Measurements from ENCODE around the gene SND1.

Gene SND1

DNA sequence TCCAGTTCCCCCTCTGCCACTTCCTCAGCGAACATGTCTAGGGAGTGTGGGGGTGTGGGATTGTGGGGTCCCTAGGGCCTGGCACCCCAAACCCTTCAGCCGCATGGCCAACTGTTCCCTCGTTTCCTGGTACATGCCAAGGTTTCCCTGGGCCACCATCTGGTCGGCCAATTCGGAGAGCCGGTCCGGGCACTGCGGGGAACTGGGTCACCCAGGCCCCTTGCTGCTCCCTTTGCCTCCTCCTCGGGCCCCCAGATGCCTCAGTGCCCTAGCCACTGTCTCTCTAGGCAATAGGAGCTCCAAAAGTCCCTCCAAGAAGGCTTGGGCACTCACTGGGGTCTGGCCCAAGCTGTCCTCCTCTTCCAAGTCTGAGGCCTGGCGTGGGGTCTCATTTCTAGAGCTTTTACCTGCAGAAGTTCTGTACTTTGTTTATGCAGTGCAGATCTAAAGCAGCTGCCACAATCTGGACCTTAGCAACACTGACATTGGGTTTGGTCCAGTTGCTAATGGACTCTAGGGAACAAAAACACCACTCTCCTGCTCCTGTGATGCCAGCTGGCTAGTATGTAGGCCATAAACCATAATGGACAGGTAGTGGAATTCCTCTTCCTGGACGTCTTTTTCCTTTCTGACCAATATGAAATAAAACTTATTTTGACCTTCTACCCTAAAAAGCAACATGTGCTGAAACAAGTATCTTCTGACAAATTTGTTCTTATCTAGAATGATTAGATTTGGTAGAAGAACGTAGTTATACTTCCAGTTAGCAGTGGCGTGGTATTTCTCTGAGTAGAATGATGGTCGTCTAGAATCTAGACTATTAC lies 206.3 kb downstream of the SND1 start:
- no peak for DNase-seq (ENCODE audit: low spot score)
- Histone ChIP-seq H3K27ac (no peak overlapping the region), H3K4me3 (no peak overlapping the region)
- no peak for TF ChIP-seq CTCF (IDR thresholded peaks at IDR 0.05)

GRCh38 chr7:127858915-127859189 lies 206.9 kb downstream of the SND1 start:
- TF ChIP-seq CTCF (IDR thresholded peaks at IDR 0.05), result no peak
- H3K4me3 ChIP-seq, result no peak overlapping the region
- DNase-seq (ENCODE audit: low spot score), result no peak
- H3K27ac ChIP-seq, result no peak overlapping the region

- no peak for TF ChIP-seq CTCF (IDR thresholded peaks at IDR 0.05)
- no peak overlapping the region for H3K4me3 ChIP-seq
- no peak for DNase-seq (ENCODE audit: low spot score)
- H3K27ac ChIP-seq, result no peak overlapping the region
These were observed 207.3 kb downstream of the SND1 start for GRCh38 chr7:127859330-127859729.

DNA sequence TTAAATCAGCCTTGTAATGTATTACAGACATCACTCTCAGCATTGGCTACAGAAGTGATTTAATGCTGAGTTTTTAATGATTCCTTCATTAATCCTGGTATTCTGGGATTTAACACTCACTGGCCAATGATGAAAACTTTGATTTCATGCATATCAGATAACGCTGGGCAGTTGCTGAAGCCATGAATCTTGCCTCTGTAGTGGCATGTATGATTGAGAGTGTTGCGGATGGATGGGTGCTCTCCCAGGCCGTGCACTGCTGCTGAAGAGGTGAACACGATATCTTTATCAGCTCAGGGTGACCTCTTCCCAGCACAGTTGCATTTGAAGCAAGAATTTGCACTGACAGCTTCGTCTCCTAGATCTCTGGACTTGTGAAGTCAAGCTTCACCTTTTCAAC lies 210.5 kb downstream of the SND1 start:
- no peak overlapping the region for H3K4me3 ChIP-seq
- no peak overlapping the region for H3K27ac ChIP-seq
- TF ChIP-seq CTCF (IDR thresholded peaks at IDR 0.05), result no peak
- DNase-seq (ENCODE audit: low spot score), result no peak

- TF ChIP-seq CTCF (IDR thresholded peaks at IDR 0.05), result no peak
- Histone ChIP-seq H3K4me3 (no peak overlapping the region), H3K27ac (no peak overlapping the region)
- no peak for DNase-seq (ENCODE audit: low spot score)
These were observed 211.1 kb downstream of the SND1 start for GRCh38 chr7:127863082-127863481.

- no peak overlapping the region for H3K4me3 ChIP-seq
- no peak for TF ChIP-seq CTCF (IDR thresholded peaks at IDR 0.05)
- no peak for DNase-seq (ENCODE audit: low spot score)
- H3K27ac ChIP-seq, result no peak overlapping the region
These were observed 213.5 kb downstream of the SND1 start for GRCh38 chr7:127865466-127865865.

- DNase-seq (ENCODE audit: low spot score), result no peak
- TF ChIP-seq CTCF (IDR thresholded peaks at IDR 0.05), result no peak
- Histone ChIP-seq H3K4me3 (no peak overlapping the region), H3K27ac (no peak overlapping the region)
These were observed 218.4 kb downstream of the SND1 start for GRCh38 chr7:127870231-127870907.
